Measurements from ENCODE around the gene GLCCI1.
"Not testable (repeated sequence)": the region's sequence is repeated elsewhere in the genome, so short reads cannot be mapped to it uniquely, and the experiment has no call there.

GLCCI1 gene

GRCh38 chr7:8035647-8036518 lies 67.3 kb downstream of the GLCCI1 start:
- ATAC-seq, result peak; percentile 82
- Mint-ChIP-seq H3K4me1 (peaks cover 18% of the 10 kb centered on the region), H3K36me3 (ENCODE audit: low read depth) (peaks cover 14% of the 10 kb centered on the region), H3K4me3 (no peak overlapping the region), H3K9me3 (no peaks in the 10 kb centered on the region), H3K27me3 (no peaks in the 10 kb centered on the region), H3K27ac (no peak overlapping the region)
- no peak for DNase-seq

DNA sequence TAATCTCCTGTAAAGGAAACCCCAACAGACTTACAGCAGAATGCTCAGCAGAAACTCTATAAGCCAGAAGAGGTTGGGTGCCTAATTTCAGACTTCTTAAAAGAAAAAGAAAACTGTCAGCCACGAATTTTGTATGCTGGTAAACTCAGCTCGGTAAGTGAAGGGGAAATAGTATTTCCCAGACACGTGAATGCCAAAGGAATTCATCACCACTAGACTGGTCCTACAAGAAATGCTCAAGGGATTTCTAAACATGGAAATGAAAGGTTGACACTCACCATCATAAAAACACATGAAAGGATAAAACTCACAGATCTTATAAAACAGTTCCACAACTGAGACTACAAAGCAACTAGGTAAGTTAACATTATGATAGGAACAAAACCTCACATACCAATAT lies 68.6 kb downstream of the GLCCI1 start:
- Mint-ChIP-seq H3K27me3 (no peaks in the 10 kb centered on the region), H3K4me1 (peaks cover 21% of the 10 kb centered on the region), H3K36me3 (ENCODE audit: low read depth) (peaks cover 15% of the 10 kb centered on the region), H3K27ac (no peak overlapping the region), H3K4me3 (no peak overlapping the region), H3K9me3 (no peaks in the 10 kb centered on the region)
- ATAC-seq, result no peak
- no peak for DNase-seq

GRCh38 chr7:8040768-8041369 lies 72.3 kb downstream of the GLCCI1 start:
- Mint-ChIP-seq H3K4me1 (peaks cover 43% of the 10 kb centered on the region), H3K9me3 (peaks cover 7% of the 10 kb centered on the region), H3K4me3 (no peak overlapping the region), H3K36me3 (ENCODE audit: low read depth) (peaks cover 27% of the 10 kb centered on the region), H3K27me3 (no peaks in the 10 kb centered on the region), H3K27ac (no peak overlapping the region)
- ATAC-seq (no peak), DNase-seq (no peak)

DNA sequence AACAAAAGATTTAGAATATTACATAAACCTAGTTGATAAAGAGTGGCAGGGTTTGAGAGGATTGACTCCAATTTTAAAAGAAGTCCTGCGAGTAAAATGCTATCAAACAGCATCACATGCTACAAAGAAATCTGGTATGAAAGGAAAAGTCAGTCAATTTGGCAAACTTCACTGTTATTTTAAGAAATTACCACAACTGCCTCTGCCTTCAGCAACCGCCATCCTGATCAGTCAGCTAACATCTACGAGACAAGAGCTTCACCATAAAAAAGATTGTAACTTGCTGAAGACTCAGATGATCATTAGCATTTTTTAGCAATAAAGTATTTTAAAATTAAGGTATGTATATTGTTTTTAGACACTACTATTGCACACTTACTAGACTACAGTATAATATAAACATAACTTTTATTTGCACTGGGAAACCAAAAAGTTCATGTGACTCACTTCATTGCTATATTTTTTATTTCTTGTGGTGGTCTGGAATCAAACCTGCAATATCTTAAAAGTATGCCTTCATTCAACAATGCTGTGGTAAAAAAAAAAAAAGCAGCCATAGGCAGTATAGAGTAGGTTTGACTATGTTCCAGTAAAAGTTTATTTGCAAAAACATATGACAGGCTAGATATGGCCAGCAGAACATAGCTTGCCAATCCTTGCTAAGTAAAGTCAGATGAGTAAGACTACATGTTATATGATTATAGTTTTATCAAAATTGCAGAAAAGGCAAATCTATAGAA lies 74.4 kb downstream of the GLCCI1 start:
- DNase-seq, result no peak
- Mint-ChIP-seq H3K27ac (peak overlapping the region; percentile 23), H3K4me3 (no peak overlapping the region), H3K4me1 (peaks cover 61% of the 10 kb centered on the region), H3K36me3 (ENCODE audit: low read depth) (peaks cover 18% of the 10 kb centered on the region), H3K9me3 (peaks cover 10% of the 10 kb centered on the region), H3K27me3 (no peaks in the 10 kb centered on the region)
- ATAC-seq, result no peak

DNA sequence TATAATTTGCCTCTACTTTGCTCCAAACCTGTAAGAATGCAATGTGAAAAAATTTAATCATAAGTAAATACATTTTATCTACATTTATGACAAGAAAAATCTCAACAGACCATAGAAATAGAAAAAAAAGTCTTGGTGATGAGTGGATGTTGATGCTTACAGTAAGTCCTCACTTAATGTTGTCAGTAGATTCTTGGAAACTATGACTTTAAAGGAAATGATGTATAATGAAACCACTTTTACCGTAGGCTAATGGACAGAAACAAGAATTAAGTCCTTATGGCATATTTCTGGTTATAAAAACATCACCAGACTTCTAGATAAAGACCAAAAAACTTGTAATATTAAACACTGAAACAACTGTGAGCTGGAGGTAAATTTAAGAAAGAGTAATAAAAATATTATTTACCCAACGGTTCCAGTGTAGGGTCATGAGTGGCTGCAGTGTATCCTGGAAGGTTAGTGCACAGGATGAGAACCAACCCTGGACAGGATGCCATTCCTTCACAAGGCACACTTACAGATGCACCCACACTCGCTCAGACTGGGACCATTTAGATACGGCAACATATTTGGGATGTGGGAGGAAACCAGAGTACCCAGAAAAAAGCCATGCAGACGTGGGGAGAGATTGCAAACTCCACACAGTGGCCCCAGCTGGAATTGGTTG lies 76.3 kb downstream of the GLCCI1 start:
- Mint-ChIP-seq H3K4me1 (peaks cover 63% of the 10 kb centered on the region), H3K27me3 (no peaks in the 10 kb centered on the region), H3K27ac (peak overlapping the region; percentile 48), H3K36me3 (ENCODE audit: low read depth) (peaks cover 16% of the 10 kb centered on the region), H3K4me3 (peak overlapping the region; percentile 25), H3K9me3 (peaks cover 10% of the 10 kb centered on the region)
- peak; percentile 76 for ATAC-seq
- DNase-seq, result no peak

GRCh38 chr7:8048067-8048466 lies 79.5 kb downstream of the GLCCI1 start:
- ATAC-seq; H3K27ac Mint-ChIP-seq; DNase-seq; H3K4me3 Mint-ChIP-seq; H3K9me3 Mint-ChIP-seq; H3K36me3 Mint-ChIP-seq (ENCODE audit: low read depth); H3K27me3 Mint-ChIP-seq: not testable (repeated sequence)
- H3K4me1 Mint-ChIP-seq, result peaks cover 62% of the 10 kb centered on the region

DNA sequence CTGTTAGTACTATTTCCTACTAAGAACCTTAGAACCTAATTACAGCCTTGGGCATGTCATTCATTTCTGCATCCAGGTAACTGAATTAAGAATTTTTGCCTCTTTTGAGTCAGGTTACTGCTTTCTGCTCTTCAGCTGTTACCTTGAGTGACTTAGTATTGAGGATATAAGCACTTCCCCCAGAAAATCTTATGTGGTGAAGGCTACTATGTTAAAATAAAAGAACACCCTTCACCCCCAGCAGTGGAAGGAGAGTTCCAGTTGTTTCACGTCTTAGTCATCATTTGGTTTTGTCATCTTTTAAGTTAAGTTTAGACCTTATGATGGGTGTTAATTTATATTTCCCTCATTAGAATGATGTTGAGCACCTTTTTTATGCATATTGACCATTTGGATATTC lies 82.8 kb downstream of the GLCCI1 start:
- H3K9me3 Mint-ChIP-seq, result no peaks in the 10 kb centered on the region
- no peaks in the 10 kb centered on the region for H3K27me3 Mint-ChIP-seq
- H3K36me3 Mint-ChIP-seq (ENCODE audit: low read depth), result peaks cover 8% of the 10 kb centered on the region
- no peak overlapping the region for H3K4me3 Mint-ChIP-seq
- DNase-seq (no peak), ATAC-seq (no peak)
- H3K27ac Mint-ChIP-seq, result no peak overlapping the region
- H3K4me1 Mint-ChIP-seq, result peaks cover 35% of the 10 kb centered on the region

GRCh38 chr7:8051998-8052397 lies 83.4 kb downstream of the GLCCI1 start:
- no peak for DNase-seq
- peaks cover 35% of the 10 kb centered on the region for H3K4me1 Mint-ChIP-seq
- H3K27me3 Mint-ChIP-seq, result no peaks in the 10 kb centered on the region
- no peak overlapping the region for H3K4me3 Mint-ChIP-seq
- no peaks in the 10 kb centered on the region for H3K9me3 Mint-ChIP-seq
- peaks cover 12% of the 10 kb centered on the region for H3K36me3 Mint-ChIP-seq (ENCODE audit: low read depth)
- no peak overlapping the region for H3K27ac Mint-ChIP-seq
- no peak for ATAC-seq

DNA sequence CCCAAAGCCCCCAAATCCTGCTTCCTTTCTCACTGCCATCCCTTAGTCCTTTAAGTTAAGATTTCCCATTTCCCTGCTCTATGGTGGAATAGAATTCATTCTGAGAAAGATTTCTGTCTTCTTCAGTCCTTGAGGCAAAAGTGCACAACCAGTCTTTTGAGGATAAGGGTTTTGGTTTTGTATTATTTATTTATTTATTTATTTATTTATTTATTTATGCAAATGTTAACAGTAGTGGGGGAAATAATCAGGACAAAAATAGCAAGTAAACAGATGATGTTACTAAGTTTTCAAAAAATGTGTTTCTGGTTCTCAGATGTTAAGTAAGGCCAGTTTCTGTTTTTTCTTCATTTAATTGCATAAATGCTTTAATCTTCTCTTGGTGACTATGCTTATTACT lies 84.2 kb downstream of the GLCCI1 start:
- Mint-ChIP-seq H3K27ac (no peak overlapping the region), H3K27me3 (no peaks in the 10 kb centered on the region)

GRCh38 chr7:8056439-8056838 lies 87.8 kb downstream of the GLCCI1 start:
- H3K4me3 Mint-ChIP-seq, result no peak overlapping the region
- peaks cover 24% of the 10 kb centered on the region for H3K4me1 Mint-ChIP-seq
- no peaks in the 10 kb centered on the region for H3K27me3 Mint-ChIP-seq
- ATAC-seq (no peak), DNase-seq (no peak)
- no peaks in the 10 kb centered on the region for H3K9me3 Mint-ChIP-seq
- H3K36me3 Mint-ChIP-seq (ENCODE audit: low read depth), result peaks cover 22% of the 10 kb centered on the region
- peak overlapping the region; percentile 44 for H3K27ac Mint-ChIP-seq

More for the DNA sequence above, 84.2 kb downstream of the GLCCI1 start:
- DNase-seq (no peak), ATAC-seq (no peak)
- Mint-ChIP-seq H3K36me3 (ENCODE audit: low read depth) (peaks cover 15% of the 10 kb centered on the region), H3K4me1 (peaks cover 33% of the 10 kb centered on the region), H3K9me3 (no peaks in the 10 kb centered on the region), H3K4me3 (no peak overlapping the region)

DNA sequence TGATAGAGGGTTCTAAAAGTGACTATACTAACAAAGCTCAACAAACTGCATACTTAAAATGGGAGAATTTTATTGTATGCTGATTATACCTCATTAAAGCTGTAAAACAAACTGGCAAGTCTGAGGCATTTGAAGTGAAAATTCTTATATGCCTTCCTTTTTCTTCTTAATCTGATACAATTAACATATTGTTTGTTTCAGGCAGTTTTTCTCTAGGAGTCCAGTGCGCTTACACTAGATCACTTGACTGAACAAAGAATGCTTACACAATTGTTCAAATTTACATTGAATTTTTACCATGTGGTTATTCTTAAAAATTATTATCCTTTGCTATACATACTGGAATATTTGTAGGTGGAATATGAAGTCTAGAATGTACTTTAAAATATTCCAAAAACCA lies 89.0 kb downstream of the GLCCI1 start:
- Mint-ChIP-seq H3K4me1 (peaks cover 18% of the 10 kb centered on the region), H3K4me3 (no peak overlapping the region), H3K9me3 (no peaks in the 10 kb centered on the region), H3K27ac (no peak overlapping the region), H3K27me3 (no peaks in the 10 kb centered on the region), H3K36me3 (ENCODE audit: low read depth) (peaks cover 25% of the 10 kb centered on the region)
- DNase-seq (no peak), ATAC-seq (no peak)

DNA sequence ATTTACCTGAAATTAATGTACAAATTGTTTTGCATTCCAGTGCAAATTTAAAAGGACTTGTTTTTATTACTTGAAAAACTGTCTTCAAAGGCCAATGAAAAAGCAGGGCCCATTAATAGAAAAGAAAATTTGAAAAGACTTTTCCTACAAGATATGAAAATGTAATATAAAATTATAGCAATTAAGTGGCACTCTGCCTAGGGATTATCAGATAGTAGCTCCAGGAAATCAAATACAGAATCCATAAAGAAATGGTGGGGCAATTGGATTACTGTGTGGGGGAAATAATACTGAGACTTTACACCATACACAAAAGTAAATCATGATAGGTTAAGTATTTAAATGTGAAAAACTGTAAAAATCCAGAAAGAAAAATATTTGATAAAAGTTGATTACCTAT lies 89.7 kb downstream of the GLCCI1 start:
- no peak for ATAC-seq

GRCh38 chr7:8058852-8059251 lies 90.3 kb downstream of the GLCCI1 start:
- H3K27ac Mint-ChIP-seq, result no peak overlapping the region
- ATAC-seq, result no peak
- no peaks in the 10 kb centered on the region for H3K27me3 Mint-ChIP-seq

More for the DNA sequence above, 89.7 kb downstream of the GLCCI1 start:
- Mint-ChIP-seq H3K27me3 (no peaks in the 10 kb centered on the region), H3K9me3 (no peaks in the 10 kb centered on the region), H3K4me1 (peaks cover 18% of the 10 kb centered on the region), H3K27ac (no peak overlapping the region), H3K36me3 (ENCODE audit: low read depth) (peaks cover 29% of the 10 kb centered on the region), H3K4me3 (no peak overlapping the region)
- no peak for DNase-seq

GRCh38 chr7:8060241-8060640 lies 91.6 kb downstream of the GLCCI1 start:
- Mint-ChIP-seq H3K4me1 (peaks cover 23% of the 10 kb centered on the region), H3K27me3 (no peaks in the 10 kb centered on the region), H3K27ac (no peak overlapping the region), H3K9me3 (no peaks in the 10 kb centered on the region), H3K36me3 (ENCODE audit: low read depth) (peaks cover 41% of the 10 kb centered on the region), H3K4me3 (no peak overlapping the region)
- ATAC-seq (no peak), DNase-seq (no peak)

More at GRCh38 chr7:8058852-8059251, 90.3 kb downstream of the GLCCI1 start:
- Mint-ChIP-seq H3K4me3 (no peak overlapping the region), H3K36me3 (ENCODE audit: low read depth) (peaks cover 33% of the 10 kb centered on the region), H3K4me1 (peaks cover 23% of the 10 kb centered on the region), H3K9me3 (no peaks in the 10 kb centered on the region)
- DNase-seq, result no peak

Measured in activated naive CD8-positive, alpha-beta T cell treated with anti-CD3 and anti-CD28 coated beads, Interleukin-2, amount 50 U/mL, for 24 hours (primary cell).